Measurements from ENCODE around the gene CHML. TPM values are rescaled to one million over a fixed set of nuclear protein-coding genes. Genes with fewer than 3 reads are reported as not detected.

Gene CHML
- total and polyA plus RNA-seq, 2 donors (not counting 1 experiment from before 2014, with no cell fraction given): 9.7 to 34.0 TPM

DNA sequence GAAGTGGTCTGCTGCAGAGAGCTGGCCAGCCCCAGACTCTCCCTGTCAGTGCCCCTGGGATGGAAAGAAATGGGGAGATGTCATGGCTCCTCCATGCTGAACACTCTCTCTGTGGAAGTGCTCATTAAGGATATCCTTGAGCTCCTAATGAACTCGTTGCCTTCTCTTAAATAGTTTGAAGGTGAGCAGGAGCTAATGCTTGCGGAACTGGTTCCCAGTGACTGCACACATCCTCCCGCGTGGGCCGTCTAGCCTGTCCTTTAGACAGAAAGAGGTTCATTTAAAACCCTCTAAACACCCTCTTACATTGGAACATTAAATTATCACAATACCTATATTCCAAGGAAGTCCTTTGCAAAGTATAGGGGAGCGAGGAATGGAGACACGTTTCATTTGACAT is 6.0 kb upstream of the CHML start:
- Mint-ChIP-seq H3K27me3 (peaks cover 6% of the 10 kb centered on the region), H3K9me3 (ENCODE audit: insufficient read depth) (peaks cover 3% of the 10 kb centered on the region), H3K4me3 (no peak overlapping the region), H3K27ac (no peak overlapping the region), H3K4me1 (peaks cover 6% of the 10 kb centered on the region)
- H3K36me3 ChIP-seq (replicated peaks in 1 of 2; ENCODE audit: control extremely low read depth in 1 of 2, control insufficient read depth in 1 of 2, extremely low read depth in 1 of 2, insufficient read depth in 2 of 2, low read length in 1 of 2): no peaks in the 10 kb centered on the region
- TF ChIP-seq EZH2 (IDR thresholded peaks at IDR 0.05; ENCODE audit: borderline replicate concordance, insufficient read depth, low read depth, low read length, poor library complexity, severe bottlenecking): no peak
- TF ChIP-seq, protein P1, sequence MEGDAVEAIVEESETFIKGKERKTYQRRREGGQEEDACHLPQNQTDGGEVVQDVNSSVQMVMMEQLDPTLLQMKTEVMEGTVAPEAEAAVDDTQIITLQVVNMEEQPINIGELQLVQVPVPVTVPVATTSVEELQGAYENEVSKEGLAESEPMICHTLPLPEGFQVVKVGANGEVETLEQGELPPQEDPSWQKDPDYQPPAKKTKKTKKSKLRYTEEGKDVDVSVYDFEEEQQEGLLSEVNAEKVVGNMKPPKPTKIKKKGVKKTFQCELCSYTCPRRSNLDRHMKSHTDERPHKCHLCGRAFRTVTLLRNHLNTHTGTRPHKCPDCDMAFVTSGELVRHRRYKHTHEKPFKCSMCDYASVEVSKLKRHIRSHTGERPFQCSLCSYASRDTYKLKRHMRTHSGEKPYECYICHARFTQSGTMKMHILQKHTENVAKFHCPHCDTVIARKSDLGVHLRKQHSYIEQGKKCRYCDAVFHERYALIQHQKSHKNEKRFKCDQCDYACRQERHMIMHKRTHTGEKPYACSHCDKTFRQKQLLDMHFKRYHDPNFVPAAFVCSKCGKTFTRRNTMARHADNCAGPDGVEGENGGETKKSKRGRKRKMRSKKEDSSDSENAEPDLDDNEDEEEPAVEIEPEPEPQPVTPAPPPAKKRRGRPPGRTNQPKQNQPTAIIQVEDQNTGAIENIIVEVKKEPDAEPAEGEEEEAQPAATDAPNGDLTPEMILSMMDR (IDR thresholded peaks at IDR 0.05): no peak
- no peak overlapping the region for H2AFZ ChIP-seq (ENCODE audit: insufficient read depth, low read depth, low read length, poor library complexity, severe bottlenecking)
- 97% methylated on average over 7 of the region's 7 CpGs for WGBS (ENCODE audit: insufficient coverage)
- no peak overlapping the region for H3K9ac ChIP-seq (ENCODE audit: low read length)
- intact Hi-C loops (cut with micrococcal nuclease): no loop called here
- no peaks in the 10 kb centered on the region for H3K27me3 ChIP-seq (replicated peaks in 1 of 4; ENCODE audit: control extremely low read depth in 1 of 4, control insufficient read depth in 3 of 4, insufficient read depth in 4 of 4, low read length in 3 of 4)
- no peaks in the 10 kb centered on the region for H3K4me1 ChIP-seq (ENCODE audit: control insufficient read depth in 2 of 2, insufficient read depth in 2 of 2, low read length in 2 of 2)
- POLR2A ChIA-PET: no interaction called here
- no peaks in the 10 kb centered on the region for H4K20me1 ChIP-seq (ENCODE audit: control insufficient read depth, insufficient read depth, low read length, poor library complexity, severe bottlenecking)
- H3K79me2 ChIP-seq (ENCODE audit: control insufficient read depth, insufficient read depth, low read length): no peaks in the 10 kb centered on the region
- ATAC-seq (ENCODE audit: low read depth): no peak
- H3K27ac ChIP-seq (ENCODE audit: low read length in 2 of 2): no peak overlapping the region
- H3K9me3 ChIP-seq (ENCODE audit: control extremely low read depth in 1 of 3, control insufficient read depth in 2 of 3, insufficient read depth in 1 of 3, low read length in 2 of 3): peaks cover 0 to 4% (median 0%) of the 10 kb centered on the region in 3 donors
- CTCF ChIA-PET: interaction anchor here (0.6 kb wide), 1 partner anchor 35 kb away, joined by 6 read pairs; no protein-coding TSS in a partner anchor
- no peak overlapping the region for H3K4me3 ChIP-seq (ENCODE audit: control extremely low read depth in 1 of 5, extremely low read depth in 1 of 5, insufficient read depth in 1 of 5, low read depth in 2 of 5, low read length in 4 of 5)
- H3K4me2 ChIP-seq (replicated peaks; ENCODE audit: low read depth, low read length, poor library complexity, severe bottlenecking): no peak overlapping the region
- DNase-seq: no peak

DNA sequence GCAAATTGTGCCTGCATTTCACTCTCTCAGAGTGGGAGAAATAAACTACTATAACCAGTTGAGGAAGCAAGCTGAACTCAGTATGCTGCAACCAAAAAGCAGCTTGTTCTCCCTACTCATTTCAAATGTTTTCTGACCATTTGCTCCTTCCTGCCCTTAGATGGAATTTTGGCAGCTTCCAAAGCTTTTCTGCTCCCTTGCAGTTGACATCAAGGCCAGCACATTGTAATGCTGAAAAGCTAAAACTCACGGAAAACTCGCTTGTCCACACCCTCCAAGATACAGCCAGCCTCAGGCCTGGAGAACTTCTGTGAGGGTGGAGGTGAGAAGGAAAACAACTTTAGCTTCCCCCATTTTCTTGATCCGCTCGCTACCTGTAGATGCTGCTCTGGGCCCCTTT is 5.0 kb upstream of the CHML start:
- no peak overlapping the region for H3K4me2 ChIP-seq (replicated peaks; ENCODE audit: low read depth, low read length, poor library complexity, severe bottlenecking)
- H3K27me3 Mint-ChIP-seq: peaks cover 3% of the 10 kb centered on the region
- no peak overlapping the region for H3K27ac ChIP-seq (ENCODE audit: low read length in 2 of 2)
- no CpG with 5 or more reads among the region's 4 CpGs for WGBS (ENCODE audit: insufficient coverage)
- ChIA-PET POLR2A (no interaction called here), CTCF (interaction anchor here (0.7 kb wide), 1 partner anchor 31 kb away, joined by 4 read pairs; no protein-coding TSS in a partner anchor)
- H3K4me3 ChIP-seq (ENCODE audit: control extremely low read depth in 1 of 5, extremely low read depth in 1 of 5, insufficient read depth in 1 of 5, low read depth in 2 of 5, low read length in 4 of 5): no peak overlapping the region
- peaks cover 15% of the 10 kb centered on the region for H3K4me1 Mint-ChIP-seq
- no peaks in the 10 kb centered on the region for H3K79me2 ChIP-seq (ENCODE audit: control insufficient read depth, insufficient read depth, low read length)
- H4K20me1 ChIP-seq (ENCODE audit: control insufficient read depth, insufficient read depth, low read length, poor library complexity, severe bottlenecking): no peaks in the 10 kb centered on the region
- peaks cover 3% of the 10 kb centered on the region for H3K9me3 Mint-ChIP-seq (ENCODE audit: insufficient read depth)
- H3K4me3 Mint-ChIP-seq: no peak overlapping the region
- no peaks in the 10 kb centered on the region for H3K36me3 ChIP-seq (replicated peaks in 1 of 2; ENCODE audit: control extremely low read depth in 1 of 2, control insufficient read depth in 1 of 2, extremely low read depth in 1 of 2, insufficient read depth in 2 of 2, low read length in 1 of 2)
- peaks cover 0 to 4% (median 0%) of the 10 kb centered on the region in 3 donors for H3K9me3 ChIP-seq (ENCODE audit: control extremely low read depth in 1 of 3, control insufficient read depth in 2 of 3, insufficient read depth in 1 of 3, low read length in 2 of 3)
- H3K4me1 ChIP-seq (ENCODE audit: control insufficient read depth in 2 of 2, insufficient read depth in 2 of 2, low read length in 2 of 2): peaks cover 5 to 7% of the 10 kb centered on the region in 2 donors
- no peak overlapping the region for H3K27ac Mint-ChIP-seq
- no peak overlapping the region for H3K9ac ChIP-seq (ENCODE audit: low read length)
- H2AFZ ChIP-seq (ENCODE audit: insufficient read depth, low read depth, low read length, poor library complexity, severe bottlenecking): no peak overlapping the region
- ATAC-seq (ENCODE audit: low read depth) (no peak), DNase-seq (no peak)
- TF ChIP-seq EZH2 (IDR thresholded peaks at IDR 0.05; ENCODE audit: borderline replicate concordance, insufficient read depth, low read depth, low read length, poor library complexity, severe bottlenecking): no peak
- TF ChIP-seq, protein P1 (IDR thresholded peaks at IDR 0.05): no peak
- no peaks in the 10 kb centered on the region for H3K27me3 ChIP-seq (replicated peaks in 1 of 4; ENCODE audit: control extremely low read depth in 1 of 4, control insufficient read depth in 3 of 4, insufficient read depth in 4 of 4, low read length in 3 of 4)
- intact Hi-C loops (cut with micrococcal nuclease): no loop called here
